Measurements from ENCODE around the gene EPHB1.

EPHB1 gene

DNA sequence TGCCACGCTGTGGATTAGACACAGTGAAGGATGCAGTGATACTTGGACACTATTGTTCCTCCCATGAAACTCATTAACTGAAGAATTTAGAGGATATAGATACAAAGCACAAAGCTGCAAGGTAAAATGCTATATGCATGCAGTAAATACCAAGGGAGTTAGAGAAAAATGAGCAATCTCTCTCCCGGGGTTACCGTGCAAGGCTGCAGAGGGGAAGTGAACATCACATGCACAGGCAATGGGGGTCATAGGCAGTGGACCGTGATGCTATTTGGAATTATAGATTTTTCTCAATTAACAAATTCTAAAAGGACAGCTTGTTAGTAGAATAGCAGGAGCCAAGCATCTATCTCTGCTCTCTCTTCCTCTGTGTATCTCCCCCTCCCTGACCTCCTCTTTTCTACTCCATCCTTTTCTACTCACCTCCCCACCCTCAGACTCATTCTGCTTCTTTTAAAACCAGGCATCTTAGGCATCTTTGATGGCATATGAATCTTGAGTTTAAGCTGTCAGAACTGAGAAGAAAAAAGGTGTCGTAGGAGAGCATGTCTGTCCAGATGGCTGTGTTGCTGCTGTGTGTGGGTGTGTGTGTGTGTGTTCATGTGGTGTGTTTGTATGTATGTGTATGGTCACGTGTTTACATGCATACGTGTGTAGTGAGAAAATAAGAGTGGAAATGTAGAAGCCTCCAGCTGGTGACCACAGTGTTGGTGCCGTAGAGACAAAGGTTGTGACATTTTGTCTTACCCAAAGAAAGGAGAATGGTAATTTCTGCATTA lies 339.0 kb downstream of the EPHB1 start:
- DNase-seq (ENCODE audit: low read depth): no peak

DNA sequence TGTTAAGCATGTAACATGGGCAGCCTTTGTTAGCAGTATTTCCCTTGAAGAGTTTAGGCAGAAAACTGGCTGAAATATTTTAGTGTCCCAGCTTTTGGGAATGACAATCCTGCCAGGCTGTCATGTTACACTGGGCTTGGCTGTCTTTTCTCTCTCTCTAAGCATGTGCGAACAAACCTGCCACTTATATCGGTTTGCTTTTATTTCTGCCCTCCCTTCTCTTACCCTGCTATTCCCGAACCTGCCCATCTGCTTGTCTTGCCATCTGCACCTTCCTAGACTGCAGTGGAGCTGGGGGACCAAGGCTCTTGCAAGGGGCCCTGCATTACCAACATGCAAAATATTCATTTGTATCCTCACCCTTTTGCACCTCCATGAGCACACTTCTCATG lies 339.6 kb downstream of the EPHB1 start:
- no peak for DNase-seq (ENCODE audit: low read depth)

GRCh38 chr3:135135445-135135844 lies 340.4 kb downstream of the EPHB1 start:
- no peak for DNase-seq (ENCODE audit: low read depth)

DNA sequence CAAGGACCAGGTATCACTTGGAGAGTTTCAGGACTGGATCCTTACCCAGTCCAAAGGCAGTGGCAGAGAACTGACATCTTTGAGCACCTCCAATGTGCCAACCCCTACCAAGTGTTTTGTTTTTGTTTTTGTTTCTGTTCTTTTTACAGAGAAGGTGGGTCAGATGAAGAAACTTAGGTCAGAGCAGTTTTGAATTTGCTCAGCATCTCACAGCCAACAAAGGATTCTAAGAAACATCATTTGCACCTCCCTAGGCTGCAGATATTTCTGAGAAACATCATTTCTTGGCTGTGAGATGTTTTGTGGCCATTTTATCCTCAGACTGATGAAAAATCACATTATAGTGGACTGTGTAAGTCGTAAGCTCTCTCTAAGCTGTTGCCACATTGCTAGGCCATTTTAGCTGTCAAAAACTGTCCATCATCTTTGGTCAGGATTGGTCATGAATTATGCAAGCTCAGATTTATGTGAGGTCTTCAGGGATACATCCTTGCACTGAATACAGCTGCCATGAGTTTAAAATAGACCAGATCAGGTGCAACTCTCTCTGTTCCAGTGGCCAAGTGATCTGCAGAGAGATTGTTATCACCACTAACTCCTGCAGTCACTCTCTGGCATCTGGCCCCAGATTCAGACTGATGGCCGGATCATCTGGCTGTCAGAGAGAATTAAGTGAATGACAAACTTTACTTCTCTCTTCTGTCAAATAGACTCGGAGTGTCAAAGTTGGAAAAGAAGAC lies 341.5 kb downstream of the EPHB1 start:
- no peak for DNase-seq (ENCODE audit: low read depth)

GRCh38 chr3:135137296-135137695 lies 342.2 kb downstream of the EPHB1 start:
- no peak for DNase-seq (ENCODE audit: low read depth)

- no peak for DNase-seq (ENCODE audit: low read depth)
These were observed 343.7 kb downstream of the EPHB1 start for GRCh38 chr3:135138776-135139175.

DNA sequence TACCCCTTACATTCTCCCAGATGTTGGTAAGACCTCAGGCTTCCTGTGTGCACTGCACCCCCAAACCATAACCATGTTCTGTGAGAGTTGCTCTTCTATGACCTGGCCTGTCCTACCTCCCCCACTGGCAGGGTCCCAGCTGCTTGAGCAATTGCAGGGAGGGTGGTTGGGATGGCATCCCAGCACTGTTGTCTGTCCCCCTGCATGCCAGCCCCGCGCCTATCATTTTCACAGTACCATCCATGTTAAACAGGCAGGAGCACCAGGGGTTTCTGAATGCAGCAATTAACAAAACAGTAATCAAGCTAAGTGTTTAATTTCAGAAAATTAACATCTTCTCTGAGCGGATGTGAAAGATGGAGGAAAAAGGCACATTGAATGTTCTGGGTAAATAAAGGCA lies 345.5 kb downstream of the EPHB1 start:
- no peak for DNase-seq (ENCODE audit: low read depth)

- no peak for DNase-seq (ENCODE audit: low read depth)
These were observed 346.1 kb downstream of the EPHB1 start for GRCh38 chr3:135141160-135141559.

- DNase-seq (ENCODE audit: low read depth): no peak
These were observed 346.6 kb downstream of the EPHB1 start for GRCh38 chr3:135141672-135142071.

GRCh38 chr3:135142530-135142929 lies 347.5 kb downstream of the EPHB1 start:
- no peak for DNase-seq (ENCODE audit: low read depth)

DNA sequence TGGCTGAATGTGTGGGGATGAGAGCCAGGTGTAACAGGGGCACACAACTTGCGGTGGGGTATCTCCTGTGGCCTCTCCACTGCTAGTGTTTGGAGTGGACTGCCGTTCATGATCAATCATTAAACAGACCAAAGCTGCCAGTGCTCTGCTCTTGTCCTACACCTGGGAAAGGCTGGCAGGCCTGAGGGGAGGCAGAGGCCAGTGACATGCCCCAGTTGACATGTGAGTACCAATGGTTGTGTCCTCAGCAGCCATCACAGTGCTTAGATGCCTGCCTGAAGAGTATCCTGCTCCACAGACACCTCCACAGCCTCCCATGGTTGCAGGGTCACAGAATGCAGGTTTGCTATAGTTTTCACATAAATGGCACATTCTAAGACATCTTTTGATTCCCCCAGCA lies 348.4 kb downstream of the EPHB1 start:
- no peak for DNase-seq (ENCODE audit: low read depth)

DNA sequence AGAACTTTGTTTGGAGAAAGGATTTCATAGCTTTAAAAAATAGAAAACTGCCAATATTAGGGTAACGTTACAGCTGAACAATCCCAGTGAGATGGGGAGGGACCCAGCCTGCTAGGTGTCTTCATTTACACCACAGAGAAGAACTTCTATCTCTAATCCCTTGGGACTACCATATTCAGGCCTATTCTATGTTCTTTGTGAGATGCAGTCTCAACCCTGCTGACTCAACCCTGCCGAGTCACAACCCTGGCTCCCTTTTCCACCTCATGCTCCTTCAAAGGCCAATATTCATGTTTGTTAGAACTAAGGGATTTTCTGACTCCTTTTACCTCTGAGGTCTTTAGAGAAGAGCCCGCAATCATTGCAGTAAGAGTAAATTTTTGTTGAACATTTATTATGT lies 350.5 kb downstream of the EPHB1 start:
- no peak for DNase-seq (ENCODE audit: low read depth)

- no peak for DNase-seq (ENCODE audit: low read depth)
These were observed 352.6 kb downstream of the EPHB1 start for GRCh38 chr3:135147657-135148056.

GRCh38 chr3:135148398-135149020 lies 353.4 kb downstream of the EPHB1 start:
- no peak for DNase-seq (ENCODE audit: low read depth)

GRCh38 chr3:135149707-135150681 lies 354.9 kb downstream of the EPHB1 start:
- no peak for DNase-seq (ENCODE audit: low read depth)

GRCh38 chr3:135154186-135154585 lies 359.1 kb downstream of the EPHB1 start:
- DNase-seq (ENCODE audit: low read depth): no peak

GRCh38 chr3:135155228-135155627 lies 360.2 kb downstream of the EPHB1 start:
- no peak for DNase-seq (ENCODE audit: low read depth)

DNA sequence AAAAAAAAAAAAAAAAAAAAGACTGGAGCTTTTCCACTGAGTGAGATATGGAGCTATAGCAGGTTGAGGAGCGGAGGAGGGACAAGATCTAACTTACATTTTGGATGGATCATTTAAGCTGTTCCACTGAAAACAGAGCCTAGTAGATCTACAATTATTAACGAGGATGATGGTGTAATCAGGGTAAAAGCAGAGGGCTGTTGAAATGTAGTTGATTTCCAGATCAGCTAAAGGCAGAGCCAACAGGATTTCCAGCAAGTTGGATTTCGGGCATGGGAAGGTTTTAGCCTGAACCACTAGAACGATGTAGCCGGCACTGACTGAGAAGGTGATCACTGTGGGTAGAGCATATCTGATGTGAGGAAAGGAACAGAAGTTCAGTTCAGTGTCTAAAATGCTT lies 360.7 kb downstream of the EPHB1 start:
- DNase-seq (ENCODE audit: low read depth): no peak

GRCh38 chr3:135157045-135157740 lies 362.1 kb downstream of the EPHB1 start:
- no peak for DNase-seq (ENCODE audit: low read depth)

- DNase-seq (ENCODE audit: low read depth): no peak
These were observed 363.5 kb downstream of the EPHB1 start for GRCh38 chr3:135158520-135158919.

GRCh38 chr3:135159681-135160247 lies 364.7 kb downstream of the EPHB1 start:
- no peak for DNase-seq (ENCODE audit: low read depth)
